Thoracic aorta (tissue), 2 donors: Measurements from ENCODE around the gene PCDHGA1. TPM values are rescaled to one million over a fixed set of nuclear protein-coding genes. Genes with fewer than 3 reads are reported as not detected.

Source experiments
- ATAC-seq: fragments of 150-250 bp; one replicate; pipeline ENCODE4 v1.8.0; 2017; ENCODE audit warnings: low read depth; ENCODE audit not compliant: insufficient number of reproducible peaks, low FRiP score
- DNase-seq: peaks from one replicate; pipeline ENCODE4 v3.0.0-alpha.2; 2020; ENCODE audit warnings: low spot score
- H3K27ac ChIP-seq, 2 donors: fragments of 200-600 bp; sonication (generic); 1 replicate in 1 of 2; 2 replicates in 1 of 2; pipeline ENCODE4 v1.5.1; 2016; ENCODE audit warnings: mild to moderate bottlenecking in 2 of 2, moderate library complexity in 2 of 2
- H3K27me3 ChIP-seq: fragments of 200-600 bp; sonication (generic); replicated peaks from 2 replicates; pipeline ENCODE4 v1.6.0; 2016; ENCODE audit warnings: mild to moderate bottlenecking; ENCODE audit not compliant: insufficient read depth
- H3K36me3 ChIP-seq: fragments of 200-600 bp; sonication (generic); one replicate; pipeline ENCODE4 v1.5.1; 2016
- H3K4me1 ChIP-seq, 2 donors: fragments of 200-600 bp; sonication (generic); 1 replicate in 1 of 2; 2 replicates in 1 of 2; pipeline versions ENCODE4 v1.5.1 to v1.6.0; 2016; ENCODE audit warnings: low read depth in 2 of 2, mild to moderate bottlenecking in 1 of 2; ENCODE audit not compliant: control insufficient read depth in 1 of 2
- H3K4me3 ChIP-seq: fragments of 200-600 bp; sonication (generic); 2 replicates; pipeline ENCODE4 v1.5.1; 2016; ENCODE audit warnings: mild to moderate bottlenecking
- H3K9me3 ChIP-seq: fragments of 200-600 bp; sonication (generic); 2 replicates; pipeline ENCODE4 v1.5.1; 2016
- CTCF ChIP-seq: fragments of 200-600 bp; sonication (generic); IDR thresholded peaks from one replicate; pipeline ENCODE4 v1.5.1; 2019; ENCODE audit warnings: antibody characterized with exemption
- total RNA-seq, 2 donors: library from RNA; depleted of rRNA; stranded (reverse); fragments of >200 nt; gene quantifications; one replicate each; pipeline versions ENCODE4 v1.1.0 to v1.2.3, GENCODE V29; 2016

The PCDHGA1 gene
- total RNA-seq, 2 donors from 2014 or later, result 0.41 to 2.8 TPM

GRCh38 chr5:141360685-141361084 is 30.4 kb downstream of the PCDHGA1 start:
- TF ChIP-seq CTCF, result no peak
- ATAC-seq (no peak), DNase-seq (no peak)
- Histone ChIP-seq H3K9me3 (peaks cover 89% of the 10 kb centered on the region), H3K27ac (no peak overlapping the region), H3K36me3 (no peaks in the 10 kb centered on the region), H3K4me3 (peak overlapping the region; percentile 60), H3K4me1 (no peaks in the 10 kb centered on the region), H3K27me3 (no peaks in the 10 kb centered on the region)

GRCh38 chr5:141362719-141363118 is 32.4 kb downstream of the PCDHGA1 start:
- no peak for TF ChIP-seq CTCF
- no peaks in the 10 kb centered on the region for H3K36me3 ChIP-seq
- H3K27ac ChIP-seq, result no peak overlapping the region
- no peaks in the 10 kb centered on the region for H3K4me1 ChIP-seq
- ATAC-seq (no peak), DNase-seq (no peak)
- no peaks in the 10 kb centered on the region for H3K27me3 ChIP-seq
- H3K4me3 ChIP-seq, result no peak overlapping the region
- peaks cover 90% of the 10 kb centered on the region for H3K9me3 ChIP-seq

- DNase-seq, result no peak
- ATAC-seq, result no peak
- Histone ChIP-seq H3K36me3 (no peaks in the 10 kb centered on the region), H3K27ac (no peak within 1 kb of the TSS), H3K9me3 (peaks cover 84% of the 10 kb centered on the region), H3K4me1 (no peaks in the 10 kb centered on the region), H3K4me3 (peak within 1 kb of the TSS; percentile 3), H3K27me3 (no peaks in the 10 kb centered on the region)
- no peak for TF ChIP-seq CTCF
Measured at GRCh38 chr5:141363952-141364660, 33.8 kb downstream of the PCDHGA1 start, which contains the start of gene PCDHGA5. PCDHGA5 (plus strand) TSS chr5:141364162; CDS start chr5:141364331, 169 bp downstream.

- no peaks in the 10 kb centered on the region for H3K4me1 ChIP-seq
- DNase-seq, result no peak
- no peak overlapping the region for H3K27ac ChIP-seq
- no peak for ATAC-seq
- H3K9me3 ChIP-seq, result peaks cover 85% of the 10 kb centered on the region
- H3K27me3 ChIP-seq, result no peaks in the 10 kb centered on the region
- H3K4me3 ChIP-seq, result peak overlapping the region; percentile 13
- no peak for TF ChIP-seq CTCF
- no peaks in the 10 kb centered on the region for H3K36me3 ChIP-seq
Measured at GRCh38 chr5:141366016-141366896, 35.9 kb downstream of the PCDHGA1 start.
